ENCODE data around the gene KCNH2.

DNA sequence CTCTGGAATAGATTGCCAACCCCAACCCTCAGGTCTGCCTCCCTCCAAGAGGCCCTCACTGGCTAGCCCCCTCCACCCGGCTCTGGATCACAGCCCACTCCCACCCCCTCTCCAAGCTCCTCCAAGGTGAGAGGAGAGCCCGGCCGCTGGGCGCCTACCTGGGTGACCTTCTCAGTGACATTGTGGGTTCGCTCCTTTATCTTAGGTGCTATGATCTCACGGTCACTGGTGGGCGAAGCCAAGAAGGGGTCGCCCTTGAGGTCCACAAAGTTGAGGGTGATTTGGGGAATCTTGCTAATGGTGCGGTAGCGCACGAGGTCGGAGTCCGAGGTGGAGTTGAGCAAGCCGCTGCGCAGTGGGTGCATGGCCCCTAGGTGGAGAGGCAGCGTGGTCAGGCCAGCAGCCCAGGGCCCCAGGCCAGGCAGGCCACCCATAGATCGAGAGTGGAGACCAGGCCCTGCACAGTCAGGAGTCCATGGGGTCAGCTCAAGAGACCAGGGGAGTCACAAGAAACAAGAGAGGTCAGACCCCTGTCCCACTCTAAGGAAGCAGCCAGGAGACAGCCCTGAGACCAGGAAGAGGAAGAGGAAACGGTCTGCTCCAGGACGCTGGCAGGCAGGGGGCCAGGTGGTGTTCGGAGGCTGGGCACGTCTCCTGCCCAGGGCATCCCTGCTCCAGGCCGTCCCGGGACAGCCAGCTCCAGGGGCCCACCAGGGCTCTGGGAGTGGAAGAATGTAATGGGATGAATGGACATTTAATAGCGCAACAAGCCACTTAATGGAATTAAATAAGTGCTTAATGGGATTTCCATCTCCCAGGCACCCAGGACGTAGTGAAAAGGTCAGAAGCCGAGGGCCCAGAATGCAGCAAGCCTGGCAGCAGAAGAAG, 20.7 kb downstream of the KCNH2 start:
- TF ChIP-seq EP300 (IDR thresholded peaks at IDR 0.05) (no peak), CTCF (IDR thresholded peaks at IDR 0.05) (no peak)
